Smooth muscle cell (in vitro differentiated cells): ENCODE data around the gene PLCD4. TPM values are rescaled to one million over a fixed set of nuclear protein-coding genes. Genes with fewer than 3 reads are reported as not detected.
A peak's percentile ranks its signal among the peaks of the same experiment; 100 is the strongest.

Experiments used
- DNase-seq: peaks from one replicate; lab custom pipeline; 2025; ENCODE audit not compliant: unreplicated experiment; lab: John Stamatoyannopoulos, UW
- H2AFZ ChIP-seq: fragments of 200-600 bp; sonication (generic); 2 replicates; pipeline ENCODE4 v1.6.0; 2016; ENCODE audit warnings: antibody characterized with exemption, low read depth, mild to moderate bottlenecking
- H3F3A ChIP-seq: fragments of 200-600 bp; sonication (generic); 2 replicates; pipeline ENCODE4 v1.6.0; 2017; ENCODE audit warnings: antibody characterized with exemption, low read depth
- H3K27ac ChIP-seq: fragments of 200-600 bp; sonication (generic); 2 replicates; pipeline ENCODE4 v1.5.1; 2016; ENCODE audit warnings: low read depth, mild to moderate bottlenecking
- H3K27me3 ChIP-seq: fragments of 200-600 bp; sonication (generic); 2 replicates; pipeline ENCODE4 v1.6.1; 2016; ENCODE audit warnings: low read depth, mild to moderate bottlenecking
- H3K36me3 ChIP-seq: fragments of 200-600 bp; sonication (generic); 2 replicates; pipeline ENCODE4 v1.5.1; 2016; ENCODE audit warnings: low read depth
- H3K4me1 ChIP-seq: fragments of 200-600 bp; sonication (generic); 2 replicates; pipeline ENCODE4 v1.5.1; 2016; ENCODE audit warnings: low read depth
- H3K4me2 ChIP-seq: fragments of 200-600 bp; sonication (generic); 2 replicates; pipeline ENCODE4 v1.6.0; 2016; ENCODE audit warnings: mild to moderate bottlenecking
- H3K4me3 ChIP-seq: fragments of 200-600 bp; sonication (generic); 2 replicates; pipeline ENCODE4 v1.5.1; 2016; ENCODE audit warnings: mild to moderate bottlenecking
- H3K79me2 ChIP-seq: fragments of 200-600 bp; sonication (generic); 2 replicates; pipeline ENCODE4 v1.6.0; 2016; ENCODE audit warnings: low read depth, mild to moderate bottlenecking
- H3K9ac ChIP-seq: fragments of 200-600 bp; sonication (generic); 2 replicates; pipeline ENCODE4 v1.6.0; 2016; ENCODE audit warnings: low read depth
- H3K9me3 ChIP-seq: fragments of 200-600 bp; sonication (generic); replicated peaks from 2 replicates; pipeline ENCODE4 v1.5.1; 2016; ENCODE audit warnings: low read depth
- H4K20me1 ChIP-seq: fragments of 200-600 bp; sonication (generic); 2 replicates; pipeline ENCODE4 v1.6.0; 2016; ENCODE audit warnings: low read depth
- WGBS: methylation state at CpG from one replicate; pipeline ENCODE4 v1.1.7; 2016; ENCODE audit warnings: low lambda C conversion rate; 5-methylcytosine and 5-hydroxymethylcytosine counted together
- polyA plus RNA-seq: library from polyadenylated mRNA; unstranded; fragments of >200 nt; fragmentation: Nextera tagmentation; extraction: Ambion mirVana; gene quantifications from 2 replicates; pipeline ENCODE4 v1.2.1, GENCODE V29; 2016
- total RNA-seq: library from RNA; depleted of rRNA; stranded (reverse); fragments of >200 nt; gene quantifications from 2 replicates; pipeline ENCODE4 v1.2.3, GENCODE V29; 2014
- TF ChIP-seq, protein P1 (sequence below): fragments of 200-600 bp; sonication (generic); IDR thresholded peaks from 2 replicates; pipeline ENCODE4 v1.5.1; 2017; ENCODE audit warnings: borderline replicate concordance, mild to moderate bottlenecking, antibody characterized with exemption; ENCODE audit not compliant: insufficient read depth, poor library complexity, severe bottlenecking

PLCD4 gene
- total and polyA plus RNA-seq, 2 experiments from 2014 or later = 0.18 to 0.63 TPM

GRCh38 chr2:218566296-218566695, 41.4 kb upstream of the PLCD4 start:
- TF ChIP-seq, protein P1, sequence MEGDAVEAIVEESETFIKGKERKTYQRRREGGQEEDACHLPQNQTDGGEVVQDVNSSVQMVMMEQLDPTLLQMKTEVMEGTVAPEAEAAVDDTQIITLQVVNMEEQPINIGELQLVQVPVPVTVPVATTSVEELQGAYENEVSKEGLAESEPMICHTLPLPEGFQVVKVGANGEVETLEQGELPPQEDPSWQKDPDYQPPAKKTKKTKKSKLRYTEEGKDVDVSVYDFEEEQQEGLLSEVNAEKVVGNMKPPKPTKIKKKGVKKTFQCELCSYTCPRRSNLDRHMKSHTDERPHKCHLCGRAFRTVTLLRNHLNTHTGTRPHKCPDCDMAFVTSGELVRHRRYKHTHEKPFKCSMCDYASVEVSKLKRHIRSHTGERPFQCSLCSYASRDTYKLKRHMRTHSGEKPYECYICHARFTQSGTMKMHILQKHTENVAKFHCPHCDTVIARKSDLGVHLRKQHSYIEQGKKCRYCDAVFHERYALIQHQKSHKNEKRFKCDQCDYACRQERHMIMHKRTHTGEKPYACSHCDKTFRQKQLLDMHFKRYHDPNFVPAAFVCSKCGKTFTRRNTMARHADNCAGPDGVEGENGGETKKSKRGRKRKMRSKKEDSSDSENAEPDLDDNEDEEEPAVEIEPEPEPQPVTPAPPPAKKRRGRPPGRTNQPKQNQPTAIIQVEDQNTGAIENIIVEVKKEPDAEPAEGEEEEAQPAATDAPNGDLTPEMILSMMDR = no peak
- Histone ChIP-seq H3K9me3 (no peaks in the 10 kb centered on the region), H3K79me2 (peaks cover 88% of the 10 kb centered on the region), H3K4me1 (peaks cover 23% of the 10 kb centered on the region), H3K4me3 (no peak overlapping the region), H3K4me2 (no peak overlapping the region), H3K36me3 (peaks cover 5% of the 10 kb centered on the region), H4K20me1 (peaks cover 11% of the 10 kb centered on the region), H3K27me3 (no peaks in the 10 kb centered on the region), H3K27ac (no peak overlapping the region), H3F3A (no peaks in the 10 kb centered on the region), H2AFZ (no peak overlapping the region), H3K9ac (no peak overlapping the region)
- WGBS = 100% methylated on average over 1 of the region's 1 CpG
- no peak for DNase-seq

DNA sequence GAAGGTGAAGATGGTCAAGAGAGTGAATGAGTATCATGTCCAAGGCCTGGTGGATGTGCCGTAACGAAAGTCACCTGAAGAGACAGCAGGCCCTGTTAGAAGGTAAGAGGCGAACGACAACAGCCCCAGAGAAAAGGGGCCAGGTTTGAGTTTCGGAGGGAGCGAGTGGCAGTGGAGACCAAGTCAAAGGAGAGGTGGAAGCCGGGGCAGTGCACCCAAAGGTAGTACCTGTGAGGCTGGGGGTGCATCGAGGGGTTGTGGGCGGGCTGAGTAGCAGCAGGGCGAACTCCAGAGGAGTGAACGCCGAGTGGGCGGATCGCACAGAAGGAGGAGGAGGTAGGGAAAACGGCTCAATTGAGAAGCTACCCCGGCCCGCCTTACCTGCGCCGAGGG, 39.9 kb upstream of the PLCD4 start:
- Histone ChIP-seq H3K27ac (peak overlapping the region; percentile 87), H3K9ac (peak overlapping the region; percentile 91), H3K4me1 (peaks cover 23% of the 10 kb centered on the region), H3K9me3 (no peaks in the 10 kb centered on the region), H4K20me1 (peaks cover 23% of the 10 kb centered on the region), H3K4me3 (peak overlapping the region; percentile 74), H3K4me2 (peak overlapping the region; percentile 88), H2AFZ (peak overlapping the region; percentile 94), H3K36me3 (no peaks in the 10 kb centered on the region), H3K27me3 (no peaks in the 10 kb centered on the region), H3F3A (no peaks in the 10 kb centered on the region), H3K79me2 (peaks cover 91% of the 10 kb centered on the region)
- 2% methylated on average over 16 of the region's 19 CpGs for WGBS
- no peak for DNase-seq
- TF ChIP-seq, protein P1 = no peak

DNA sequence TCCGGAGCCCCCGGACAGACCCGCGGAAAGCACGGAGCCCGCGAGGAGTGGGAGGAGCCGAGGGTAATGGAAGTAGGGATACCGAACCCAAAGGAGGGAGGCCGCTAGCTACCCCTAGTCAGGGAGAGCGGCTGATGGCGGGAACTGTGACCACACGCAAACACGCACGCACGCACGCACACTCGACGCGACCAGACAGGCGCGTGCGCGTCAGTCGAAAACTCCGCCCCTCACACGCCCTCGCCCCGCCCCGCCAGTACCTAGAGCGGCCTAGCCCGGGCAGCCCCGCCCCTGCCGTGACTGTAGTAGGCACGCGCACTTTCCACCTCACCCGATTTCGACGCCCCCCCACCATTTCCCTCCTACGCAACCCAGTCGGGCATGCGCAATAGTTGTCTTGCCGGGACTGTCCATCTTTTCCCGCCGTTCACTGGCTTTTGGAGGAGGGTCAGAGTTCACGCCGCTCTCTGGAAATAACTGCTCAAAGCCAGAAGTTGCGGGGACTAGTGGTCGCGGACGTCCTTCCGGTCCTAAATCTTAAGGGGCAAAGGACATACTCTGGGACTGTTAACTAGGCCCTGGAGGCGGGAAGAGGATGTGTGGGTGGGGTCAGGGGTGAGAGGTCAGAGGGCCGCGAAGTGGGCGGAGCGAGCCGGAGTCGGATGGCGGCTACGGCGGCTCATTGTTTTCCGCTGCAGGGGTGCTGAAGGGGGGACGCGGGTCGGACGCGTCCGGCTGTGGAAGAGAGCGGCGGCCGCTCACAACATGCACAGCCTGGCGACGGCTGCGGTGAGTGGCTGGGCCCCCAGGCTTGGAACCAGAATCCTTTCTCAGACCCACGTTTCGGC, 39.3 kb upstream of the PLCD4 start, which contains the start of the genes CNOT9 and USP37:
TSS of gene CNOT9 (plus strand) at position 650 of the 848 bp plus-strand sequence. CDS start at position 766, 116 bp downstream.
TSS of gene USP37 (minus strand) at position 162 of the 848 bp plus-strand sequence. CDS start 9,698 bp downstream, outside the sequence.
- peak within 1 kb of the TSS; percentile 74 for H3K4me3 ChIP-seq
- no peaks in the 10 kb centered on the region for H3K27me3 ChIP-seq
- peaks cover 23% of the 10 kb centered on the region for H3K4me1 ChIP-seq
- peak within 1 kb of the TSS; percentile 88 for H3K4me2 ChIP-seq
- DNase-seq = peak; percentile 99
- no peaks in the 10 kb centered on the region for H3F3A ChIP-seq
- no peaks in the 10 kb centered on the region for H3K9me3 ChIP-seq
- peaks cover 94% of the 10 kb centered on the region for H3K79me2 ChIP-seq
- no peaks in the 10 kb centered on the region for H3K36me3 ChIP-seq
- under 1% methylated on average over 62 of the region's 77 CpGs for WGBS
- H4K20me1 ChIP-seq = peaks cover 26% of the 10 kb centered on the region
- H3K27ac ChIP-seq = peak within 1 kb of the TSS; percentile 94
- TF ChIP-seq, protein P1 = no peak
- peak within 1 kb of the TSS; percentile 94 for H3K9ac ChIP-seq
- H2AFZ ChIP-seq = peak within 1 kb of the TSS; percentile 94
